Upper lobe of left lung (tissue), 4 donors: ENCODE measurements around the gene OSBPL9.

ENCODE experiments used
- CTCF ChIP-seq, 6 experiments: fragments of 450-650 bp in 4 of 6; fragments of 200-600 bp in 2 of 6; sonication (generic) in 2 of 6; IDR thresholded peaks; one replicate each; pipeline ENCODE4 v1.5.1; 2016 to 2019; ENCODE audit warnings: antibody characterized with exemption in 6 of 6
- EP300 ChIP-seq, 4 donors: sonication (generic); formaldehyde crosslinking; IDR thresholded peaks; one replicate each; pipeline ENCODE4 v1.5.1; 2017; ENCODE audit warnings: antibody characterized with exemption in 4 of 4, control low read depth in 2 of 4
- POLR2A ChIP-seq, 4 donors: fragments of 450-650 bp; IDR thresholded peaks; one replicate each; pipeline ENCODE4 v1.5.1; 2016 to 2017; ENCODE audit warnings: antibody characterized with exemption in 4 of 4, mild to moderate bottlenecking in 2 of 4

DNA sequence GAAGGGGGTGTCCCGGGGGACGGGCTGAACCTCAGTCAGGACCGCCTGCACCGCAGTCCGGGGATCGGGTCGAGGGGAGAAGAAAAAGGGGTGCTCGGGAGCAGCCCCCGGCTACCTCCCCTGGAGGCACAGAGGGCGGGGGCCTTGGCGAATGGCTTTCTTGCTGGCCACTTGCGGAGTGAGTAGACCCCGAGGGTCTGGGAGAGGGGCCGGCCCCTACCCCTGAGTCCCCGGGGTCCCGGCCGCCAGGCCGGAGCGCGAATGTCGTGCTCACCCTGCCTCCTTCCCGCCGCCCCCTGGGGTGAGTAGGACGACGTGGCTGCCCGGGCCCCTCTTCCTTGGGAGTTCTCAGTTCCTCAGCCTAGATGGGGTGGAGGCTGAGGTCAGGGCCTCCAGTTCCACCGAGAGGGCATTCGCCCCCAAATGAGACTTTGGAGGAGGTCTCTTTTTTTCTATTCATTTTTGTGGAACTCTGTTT lies 113.0 kb downstream of the OSBPL9 start:
- no peak for TF ChIP-seq POLR2A (IDR thresholded peaks at IDR 0.05)
- no peak for TF ChIP-seq CTCF (IDR thresholded peaks at IDR 0.05)
- TF ChIP-seq EP300 (IDR thresholded peaks at IDR 0.05): no peak
